GM23338 (cell line): ENCODE results near the gene COA1.

Source experiments
- POLR2AphosphoS5 ChIP-seq: IDR thresholded peaks from 2 replicates; pipeline ENCODE4 v1.6.1; 2016; ENCODE audit warnings: antibody characterized with exemption, low read depth
- TF ChIP-seq, protein P1 (sequence below), 2 experiments: fragments of 200-600 bp in 1 of 2; sonication (generic) in 1 of 2; conservative IDR thresholded peaks; 2 replicates each; pipeline versions ENCODE4 v1.5.1 to v1.6.1; 2016 to 2017; ENCODE audit warnings: antibody characterized with exemption in 2 of 2, low read depth in 2 of 2, mild to moderate bottlenecking in 2 of 2, moderate library complexity in 1 of 2

DNA sequence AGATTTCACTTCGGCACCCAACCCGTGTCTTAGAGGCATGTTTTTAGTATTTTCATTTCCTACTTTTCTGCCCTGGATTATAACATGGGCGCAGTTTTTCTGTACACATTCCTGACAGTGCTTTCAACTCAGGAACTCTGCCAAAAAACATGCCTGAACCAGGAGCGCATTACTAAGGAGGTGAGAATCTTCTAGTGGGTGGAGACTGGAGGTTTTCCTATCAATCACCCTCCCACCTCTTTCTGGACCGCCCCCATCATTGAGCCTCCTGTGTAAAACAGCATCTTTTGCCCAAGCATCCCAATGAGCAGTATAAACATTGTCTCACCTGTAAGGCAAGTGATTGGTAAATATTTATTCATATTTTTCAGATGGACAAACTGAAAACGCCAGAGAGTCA is 93.2 kb downstream of the COA1 start:
- TF ChIP-seq, protein P1, sequence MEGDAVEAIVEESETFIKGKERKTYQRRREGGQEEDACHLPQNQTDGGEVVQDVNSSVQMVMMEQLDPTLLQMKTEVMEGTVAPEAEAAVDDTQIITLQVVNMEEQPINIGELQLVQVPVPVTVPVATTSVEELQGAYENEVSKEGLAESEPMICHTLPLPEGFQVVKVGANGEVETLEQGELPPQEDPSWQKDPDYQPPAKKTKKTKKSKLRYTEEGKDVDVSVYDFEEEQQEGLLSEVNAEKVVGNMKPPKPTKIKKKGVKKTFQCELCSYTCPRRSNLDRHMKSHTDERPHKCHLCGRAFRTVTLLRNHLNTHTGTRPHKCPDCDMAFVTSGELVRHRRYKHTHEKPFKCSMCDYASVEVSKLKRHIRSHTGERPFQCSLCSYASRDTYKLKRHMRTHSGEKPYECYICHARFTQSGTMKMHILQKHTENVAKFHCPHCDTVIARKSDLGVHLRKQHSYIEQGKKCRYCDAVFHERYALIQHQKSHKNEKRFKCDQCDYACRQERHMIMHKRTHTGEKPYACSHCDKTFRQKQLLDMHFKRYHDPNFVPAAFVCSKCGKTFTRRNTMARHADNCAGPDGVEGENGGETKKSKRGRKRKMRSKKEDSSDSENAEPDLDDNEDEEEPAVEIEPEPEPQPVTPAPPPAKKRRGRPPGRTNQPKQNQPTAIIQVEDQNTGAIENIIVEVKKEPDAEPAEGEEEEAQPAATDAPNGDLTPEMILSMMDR (conservative IDR thresholded peaks at IDR 0.05; ENCODE audit: low read depth in 2 of 2), result no peak
- no peak for TF ChIP-seq POLR2AphosphoS5
